GM18517 (cell line): ENCODE measurements around the gene OR13C2.

Experiments used
- ATAC-seq: cut with Tn5 transposase; IDR thresholded peaks from one replicate; pipeline ENCODE4 v1.9.1; 2021; ENCODE audit warnings: mild to moderate bottlenecking, moderate library complexity; ENCODE audit not compliant: unreplicated experiment

The OR13C2 gene

GRCh38 chr9:104555521-104555920 lies 49.9 kb downstream of the OR13C2 start:
- no peak for ATAC-seq
